Naive thymus-derived CD8-positive, alpha-beta T cell (primary cell): ENCODE data around the gene UMOD. TPM values are rescaled to one million over a fixed set of nuclear protein-coding genes. Genes with fewer than 3 reads are reported as not detected.

Experiments used
- ATAC-seq, 2 donors: fragments of 150-1000 bp; cut with Tn5 transposase in 1 of 2; sonication (Bioruptor Pico), chemical (Tn5 transposase) in 1 of 2; 1 replicate in 1 of 2; 2 replicates in 1 of 2; pipeline ENCODE4 v1.10.0; 2021; ENCODE audit warnings: mild to moderate bottlenecking in 2 of 2, moderate library complexity in 2 of 2
- POLR2A ChIA-PET: fragments of 350-600 bp; sonication (Branson Sonifier 250); formaldehyde crosslinking; loops from one replicate; lab custom pipeline; 2021; ENCODE audit warnings: antibody characterized with exemption; lab: Charles Lee
- DNase-seq, 10 donors: peaks; one replicate each; pipeline versions ENCODE4 v3.0.0 to v3.0.0-alpha.2; 2020 to 2022
- H3K27ac Mint-ChIP-seq, 10 donors: one replicate each; pipeline ENCODE4 v1.8.0; 2020 to 2022; ENCODE audit warnings: mild to moderate bottlenecking in 10 of 10, mixed read lengths in 10 of 10, moderate library complexity in 4 of 10, inconsistent platforms in 1 of 10
- H3K27me3 Mint-ChIP-seq, 5 donors: one replicate each; pipeline ENCODE4 v1.8.0; 2021 to 2022; ENCODE audit warnings: mixed read lengths in 5 of 5
- H3K36me3 Mint-ChIP-seq, 3 donors: one replicate each; pipeline ENCODE4 v1.8.0; 2020 to 2022; ENCODE audit warnings: mixed read lengths in 3 of 3, mild to moderate bottlenecking in 2 of 3, inconsistent platforms in 1 of 3
- H3K4me1 Mint-ChIP-seq, 4 donors: one replicate each; pipeline ENCODE4 v1.8.0; 2021 to 2022; ENCODE audit warnings: mixed read lengths in 4 of 4
- H3K4me3 Mint-ChIP-seq, 10 donors: one replicate each; pipeline ENCODE4 v1.8.0; 2020 to 2022; ENCODE audit warnings: mild to moderate bottlenecking in 10 of 10, mixed read lengths in 10 of 10, moderate library complexity in 6 of 10, inconsistent platforms in 1 of 10
- H3K9me3 Mint-ChIP-seq, 9 donors: one replicate each; pipeline ENCODE4 v1.8.0; 2020 to 2022; ENCODE audit warnings: mixed read lengths in 9 of 9, mild to moderate bottlenecking in 3 of 9, inconsistent platforms in 1 of 9, moderate library complexity in 1 of 9
- polyA plus RNA-seq, 3 donors: library from polyadenylated mRNA; unstranded; fragments of 300-500 nt; fragmentation: Illumina TruSeq; gene quantifications; one replicate each; pipeline ENCODE4 v1.2.3, GENCODE V29; 2021
- total RNA-seq, 8 experiments: library from RNA in 2 of 8; stranded (reverse) in 2 of 8; gene quantifications; one replicate each; pipeline ENCODE4 v1.2.3 and lab custom pipeline; 2021 to 2026

Gene UMOD
- total and polyA plus RNA-seq, 5 experiments from 2014 or later = not detected

DNA sequence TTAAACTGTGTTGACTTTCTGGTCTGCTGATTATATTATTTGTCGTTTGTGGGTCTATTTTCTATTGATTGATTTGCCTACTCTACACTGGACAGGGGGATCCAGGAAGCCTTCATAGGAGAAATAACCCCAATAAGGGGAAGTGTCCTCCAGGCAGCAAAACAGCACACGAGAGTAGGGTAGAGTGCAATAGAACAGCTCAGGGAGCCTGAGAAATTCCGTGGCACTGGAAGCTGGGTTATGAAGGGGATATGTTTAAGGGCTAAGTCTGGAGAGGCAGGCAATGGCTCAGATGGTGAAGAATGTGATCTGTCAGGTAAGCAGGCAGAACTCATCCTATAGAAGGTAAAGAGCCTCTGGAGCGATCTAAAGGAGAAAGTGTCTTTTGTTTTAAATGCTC lies 46.1 kb downstream of the UMOD start:
- no peak overlapping the region for H3K27ac Mint-ChIP-seq
- H3K4me3 Mint-ChIP-seq = no peak overlapping the region
- H3K9me3 Mint-ChIP-seq = peaks cover 0 to 9% (median 0%) of the 10 kb centered on the region in 9 donors
- H3K27me3 Mint-ChIP-seq = peaks cover 0 to 25% (median 5%) of the 10 kb centered on the region in 5 donors
- ATAC-seq (no peak), DNase-seq (no peak)
- no peaks in the 10 kb centered on the region for H3K4me1 Mint-ChIP-seq
- POLR2A ChIA-PET = no interaction called here
- H3K36me3 Mint-ChIP-seq = no peaks in the 10 kb centered on the region

DNA sequence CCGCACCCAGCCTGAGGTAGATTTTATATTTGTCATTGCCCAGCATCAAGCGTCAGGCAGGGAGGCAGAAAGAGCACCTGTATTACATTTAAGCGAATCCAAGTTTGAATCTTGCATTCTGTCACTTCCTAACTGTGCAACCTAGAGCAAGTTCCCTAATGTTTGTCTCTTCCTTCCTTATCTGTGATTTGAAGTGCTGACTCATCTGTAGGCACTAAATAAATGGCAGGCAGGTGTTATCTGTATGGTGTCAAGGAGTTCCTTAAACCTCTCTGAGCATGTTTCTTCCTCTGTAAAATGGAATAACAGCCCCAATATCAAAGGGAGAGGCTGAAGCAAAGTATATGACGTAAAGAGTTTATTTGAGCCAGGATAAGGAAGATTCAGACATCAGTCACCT lies 49.5 kb downstream of the UMOD start:
- Mint-ChIP-seq H3K9me3 (peaks cover 0 to 16% (median 2%) of the 10 kb centered on the region in 9 donors), H3K27me3 (peaks cover 5 to 31% (median 9%) of the 10 kb centered on the region in 5 donors), H3K36me3 (no peaks in the 10 kb centered on the region), H3K4me1 (no peaks in the 10 kb centered on the region), H3K4me3 (no peak overlapping the region), H3K27ac (no peak overlapping the region)
- DNase-seq (no peak), ATAC-seq (no peak)
- POLR2A ChIA-PET = no interaction called here

DNA sequence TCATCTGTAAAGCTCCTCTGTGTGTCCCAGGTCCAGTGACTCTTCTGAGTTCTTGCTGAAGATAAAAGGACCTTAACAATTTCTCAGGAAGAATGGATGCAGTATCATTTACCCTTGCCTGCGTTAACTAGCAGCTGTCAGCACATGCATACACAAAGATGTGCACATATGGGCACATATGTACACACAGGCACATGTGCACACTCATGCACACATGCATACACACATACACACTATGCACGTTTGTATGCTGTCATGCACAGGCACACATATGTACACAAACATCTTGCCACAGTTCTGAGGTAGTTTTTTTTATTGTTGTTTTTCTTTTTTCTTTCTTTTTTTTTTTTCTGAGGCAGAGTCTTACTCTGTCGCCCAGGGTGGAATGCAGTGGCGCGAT lies 50.1 kb downstream of the UMOD start:
- peaks cover 7 to 35% (median 9%) of the 10 kb centered on the region in 5 donors for H3K27me3 Mint-ChIP-seq

GRCh38 chr16:20301840-20302239 lies 50.7 kb downstream of the UMOD start:
- Mint-ChIP-seq H3K36me3 (no peaks in the 10 kb centered on the region), H3K4me3 (no peak overlapping the region), H3K9me3 (peaks cover 0 to 16% (median 2%) of the 10 kb centered on the region in 9 donors), H3K27me3 (peaks cover 7 to 34% (median 9%) of the 10 kb centered on the region in 5 donors), H3K4me1 (no peaks in the 10 kb centered on the region), H3K27ac (no peak overlapping the region)
- POLR2A ChIA-PET = no interaction called here
- DNase-seq (no peak), ATAC-seq (no peak)

More for the DNA sequence above, 50.1 kb downstream of the UMOD start:
- POLR2A ChIA-PET = no interaction called here
- Mint-ChIP-seq H3K4me1 (no peaks in the 10 kb centered on the region), H3K9me3 (peaks cover 0 to 16% (median 2%) of the 10 kb centered on the region in 9 donors), H3K27ac (no peak overlapping the region), H3K36me3 (no peaks in the 10 kb centered on the region), H3K4me3 (no peak overlapping the region)
- DNase-seq (no peak), ATAC-seq (no peak)

DNA sequence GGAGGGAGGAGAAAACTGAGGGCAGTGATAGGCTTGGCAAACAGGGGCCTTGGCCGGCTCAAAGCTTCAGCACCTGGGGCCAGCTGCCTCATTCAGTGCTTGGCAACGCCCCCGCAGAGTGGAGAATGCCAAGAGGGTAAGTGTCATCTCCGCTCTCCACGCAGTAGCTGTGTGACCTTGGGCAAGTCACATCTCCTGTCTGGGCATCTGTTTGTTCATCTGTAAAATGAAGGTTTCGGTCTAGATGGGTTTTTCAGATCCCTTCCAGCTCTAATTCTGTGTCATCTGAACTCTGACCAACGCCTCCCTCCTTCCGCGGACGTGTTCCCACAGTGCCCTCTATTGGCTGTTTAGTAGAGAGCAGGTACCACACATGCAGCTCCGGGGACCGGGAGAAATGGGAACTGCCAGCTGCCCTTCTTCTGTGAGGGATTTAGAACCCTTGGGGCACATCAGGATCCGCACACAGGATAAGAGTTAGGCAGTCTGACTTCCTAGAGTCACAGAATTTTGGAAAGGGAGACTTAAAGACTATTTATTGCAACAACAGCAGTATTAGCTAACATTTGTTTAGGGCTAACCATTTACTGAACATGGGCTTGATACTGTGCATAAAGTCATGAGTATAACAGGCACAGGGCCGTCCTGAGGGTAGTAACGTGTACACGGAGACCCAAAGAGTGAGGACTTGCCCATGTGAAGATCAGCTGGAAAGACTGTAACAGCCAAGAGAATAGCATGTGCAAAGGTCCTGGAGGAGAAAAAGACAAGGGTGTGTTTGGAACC lies 52.0 kb downstream of the UMOD start:
- H3K27ac Mint-ChIP-seq = no peak overlapping the region
- H3K4me1 Mint-ChIP-seq = no peaks in the 10 kb centered on the region
- no peak overlapping the region for H3K4me3 Mint-ChIP-seq
- H3K27me3 Mint-ChIP-seq = peaks cover 5 to 32% (median 7%) of the 10 kb centered on the region in 5 donors
- no peaks in the 10 kb centered on the region for H3K36me3 Mint-ChIP-seq
- peaks cover 0 to 13% (median 2%) of the 10 kb centered on the region in 9 donors for H3K9me3 Mint-ChIP-seq
- ATAC-seq (no peak), DNase-seq (peak in 1 of 10 donors; percentile 1)
- POLR2A ChIA-PET = no interaction called here

- DNase-seq (no peak), ATAC-seq (no peak)
- Mint-ChIP-seq H3K36me3 (no peaks in the 10 kb centered on the region), H3K9me3 (peaks cover 0 to 11% (median 0%) of the 10 kb centered on the region in 9 donors), H3K4me1 (no peaks in the 10 kb centered on the region), H3K4me3 (no peak overlapping the region), H3K27ac (no peak overlapping the region), H3K27me3 (peaks cover 3 to 32% (median 5%) of the 10 kb centered on the region in 5 donors)
- POLR2A ChIA-PET = no interaction called here
These were observed 54.1 kb downstream of the UMOD start for GRCh38 chr16:20298452-20298851.

- no peak for DNase-seq
These were observed 61.0 kb downstream of the UMOD start for GRCh38 chr16:20291208-20292206.

GRCh38 chr16:20289571-20289970 lies 62.9 kb downstream of the UMOD start:
- POLR2A ChIA-PET = no interaction called here

More at GRCh38 chr16:20291208-20292206, 61.0 kb downstream of the UMOD start:
- Mint-ChIP-seq H3K4me1 (no peaks in the 10 kb centered on the region), H3K4me3 (no peak overlapping the region), H3K27ac (no peak overlapping the region), H3K36me3 (no peaks in the 10 kb centered on the region), H3K9me3 (peaks cover 0 to 2% (median 0%) of the 10 kb centered on the region in 9 donors), H3K27me3 (peaks cover 1 to 20% (median 15%) of the 10 kb centered on the region in 5 donors)
- no peak for ATAC-seq
- POLR2A ChIA-PET = no interaction called here

DNA sequence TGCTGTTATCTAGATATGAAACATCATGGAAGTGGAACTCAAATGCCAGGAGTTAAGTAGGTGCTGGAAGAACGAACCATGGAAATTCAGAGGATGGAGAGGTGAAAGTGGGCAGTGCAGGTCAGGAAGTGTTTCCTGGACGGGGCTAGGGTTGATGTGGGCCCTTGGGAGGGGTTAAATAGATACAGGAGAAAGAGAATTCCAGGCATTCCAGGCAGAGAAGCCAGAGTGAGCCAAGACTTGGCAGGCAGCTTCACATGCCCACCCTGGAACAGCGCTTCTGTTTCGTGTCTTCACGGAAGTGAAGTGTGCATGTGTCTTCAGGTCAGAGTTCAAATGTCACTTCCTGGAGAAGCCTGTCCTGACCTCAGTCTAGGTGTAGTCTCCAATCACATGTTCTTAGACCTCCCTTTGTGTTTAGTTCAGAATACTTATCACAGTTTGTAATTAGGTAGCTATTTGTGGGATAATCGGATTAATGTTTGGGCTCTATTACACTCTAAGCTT lies 66.5 kb downstream of the UMOD start:
- peaks cover 1 to 16% (median 7%) of the 10 kb centered on the region in 5 donors for H3K27me3 Mint-ChIP-seq
- DNase-seq (no peak), ATAC-seq (no peak)
- H3K9me3 Mint-ChIP-seq = peaks cover 0 to 19% (median 0%) of the 10 kb centered on the region in 9 donors
- POLR2A ChIA-PET = no interaction called here
- no peaks in the 10 kb centered on the region for H3K4me1 Mint-ChIP-seq
- H3K27ac Mint-ChIP-seq = no peak overlapping the region
- H3K36me3 Mint-ChIP-seq = no peaks in the 10 kb centered on the region
- H3K4me3 Mint-ChIP-seq = no peak overlapping the region

More at GRCh38 chr16:20289571-20289970, 62.9 kb downstream of the UMOD start:
- Mint-ChIP-seq H3K4me3 (no peak overlapping the region), H3K27me3 (peaks cover 1 to 20% (median 15%) of the 10 kb centered on the region in 5 donors), H3K9me3 (peaks cover 0 to 14% (median 0%) of the 10 kb centered on the region in 9 donors), H3K4me1 (no peaks in the 10 kb centered on the region), H3K27ac (no peak overlapping the region), H3K36me3 (no peaks in the 10 kb centered on the region)
- DNase-seq = no peak
- no peak for ATAC-seq

Other genes with a start within 250 kb of the UMOD start
- not detected for gene GP2, start 25.2 kb downstream of the UMOD start, total RNA-seq
- gene GP2, start 25.2 kb downstream of the UMOD start, polyA plus RNA-seq = not detected
- not detected for gene PDILT, start 52.0 kb upstream of the UMOD start, total RNA-seq
- not detected for gene PDILT, start 52.0 kb upstream of the UMOD start, polyA plus RNA-seq
- not detected for gene ACSM5, start 56.8 kb upstream of the UMOD start, total RNA-seq
- not detected for gene ACSM5, start 56.8 kb upstream of the UMOD start, polyA plus RNA-seq
- not detected for gene ACSM2A, start 98.8 kb upstream of the UMOD start, total RNA-seq
- not detected for gene ACSM2A, start 98.8 kb upstream of the UMOD start, polyA plus RNA-seq
- not detected for gene ACSM2B, start 223.7 kb upstream of the UMOD start, total RNA-seq
- not detected for gene ACSM2B, start 223.7 kb upstream of the UMOD start, polyA plus RNA-seq